Stimulated activated CD4-positive, alpha-beta T cell treated with anti-CD3 and anti-CD28 coated beads, Interleukin-2, amount 100 ng/mL, for 24 hours (primary cell): ENCODE results near the gene SMIM36.
A peak's percentile ranks its signal among the peaks of the same experiment; 100 is the strongest.
"Not testable (repeated sequence)": the region's sequence is repeated elsewhere in the genome, so short reads cannot be mapped to it uniquely, and the experiment has no call there.

Source experiments
- DNase-seq, 2 donors: peaks; one replicate each; pipeline ENCODE4 v3.0.0-alpha.2; 2020

SMIM36 gene

GRCh38 chr17:55510986-55511721 lies at the start of gene SMIM36:
Gene SMIM36 (minus strand): TSS chr17:55511452.
- DNase-seq, result no peak

GRCh38 chr17:55555772-55556171 lies 44.5 kb upstream of the SMIM36 start:
- no peak for DNase-seq

GRCh38 chr17:55549140-55549539 lies 37.9 kb upstream of the SMIM36 start:
- DNase-seq, result no peak

- DNase-seq, result no peak
Measured at GRCh38 chr17:55546991-55547664, 35.9 kb upstream of the SMIM36 start.

- no peak for DNase-seq
Measured at GRCh38 chr17:55546481-55546880, 35.2 kb upstream of the SMIM36 start.

GRCh38 chr17:55545806-55546205 lies 34.6 kb upstream of the SMIM36 start:
- no peak for DNase-seq

- DNase-seq, result no peak
Measured at GRCh38 chr17:55543709-55544108, 32.5 kb upstream of the SMIM36 start.

- no peak for DNase-seq
Measured at GRCh38 chr17:55540414-55541091, 29.3 kb upstream of the SMIM36 start.

GRCh38 chr17:55536205-55536604 lies 25.0 kb upstream of the SMIM36 start:
- no peak for DNase-seq

- DNase-seq, result no peak
Measured at GRCh38 chr17:55533608-55534007, 22.4 kb upstream of the SMIM36 start.

GRCh38 chr17:55532670-55533069 lies 21.4 kb upstream of the SMIM36 start:
- no peak for DNase-seq

GRCh38 chr17:55531053-55531728 lies 19.9 kb upstream of the SMIM36 start:
- no peak for DNase-seq

- no peak for DNase-seq
Measured at GRCh38 chr17:55530064-55530463, 18.8 kb upstream of the SMIM36 start.

GRCh38 chr17:55527540-55528118 lies 16.4 kb upstream of the SMIM36 start:
- no peak for DNase-seq

GRCh38 chr17:55524440-55525220 lies 13.4 kb upstream of the SMIM36 start:
- DNase-seq, result no peak

GRCh38 chr17:55523032-55523431 lies 11.8 kb upstream of the SMIM36 start:
- not testable (repeated sequence) for DNase-seq

- no peak for DNase-seq
Measured at GRCh38 chr17:55521186-55521585, 9.9 kb upstream of the SMIM36 start.

GRCh38 chr17:55520402-55520801 lies 9.2 kb upstream of the SMIM36 start:
- DNase-seq, result no peak

- DNase-seq, result no peak
Measured at GRCh38 chr17:55518510-55518909, 7.3 kb upstream of the SMIM36 start.

- peak; percentile 73 to 83 for DNase-seq
Measured at GRCh38 chr17:55513885-55514590, 2.8 kb upstream of the SMIM36 start.

GRCh38 chr17:55507669-55508068 lies 3.6 kb downstream of the SMIM36 start:
- not testable (repeated sequence) for DNase-seq
